Skin of body (tissue), 2 donors: Measurements from ENCODE around the gene PAX4. TPM values are rescaled to one million over a fixed set of nuclear protein-coding genes. Genes with fewer than 3 reads are reported as not detected.
"Not testable (repeated sequence)": the region's sequence is repeated elsewhere in the genome, so short reads cannot be mapped to it uniquely, and the experiment has no call there.

Experiments used
- DNase-seq: peaks from one replicate; lab custom pipeline; 2025; lab: John Stamatoyannopoulos, UW
- total RNA-seq: library from RNA; depleted of rRNA; stranded (reverse); fragments of >200 nt; gene quantifications from one replicate; pipeline ENCODE4 v1.2.3, GENCODE V29; 2014

The PAX4 gene
- total RNA-seq, 1 donor from 2014 or later: not detected

- DNase-seq: no peak
Measured at GRCh38 chr7:127586346-127586745, 31.6 kb downstream of the PAX4 start.

GRCh38 chr7:127585044-127585953 lies 32.6 kb downstream of the PAX4 start, which contains the start of gene GCC1:
TSS of gene GCC1 (minus strand) at chr7:127585596. CDS start at chr7:127585182, 414 bp downstream.
- peak; percentile 84 for DNase-seq

- no peak for DNase-seq
Measured at GRCh38 chr7:127584648-127585043, 33.3 kb downstream of the PAX4 start.

GRCh38 chr7:127582361-127582760 lies 35.6 kb downstream of the PAX4 start:
- DNase-seq: no peak

GRCh38 chr7:127581716-127582115 lies 36.2 kb downstream of the PAX4 start:
- DNase-seq: no peak

- no peak for DNase-seq
Measured at GRCh38 chr7:127580612-127581011, 37.3 kb downstream of the PAX4 start.

- DNase-seq: no peak
Measured at GRCh38 chr7:127578711-127579275, 39.1 kb downstream of the PAX4 start.

- no peak for DNase-seq
Measured at GRCh38 chr7:127578036-127578684, 39.8 kb downstream of the PAX4 start.

GRCh38 chr7:127571741-127572505 lies 46.0 kb downstream of the PAX4 start:
- no peak for DNase-seq

GRCh38 chr7:127568034-127568433 lies 49.9 kb downstream of the PAX4 start:
- not testable (repeated sequence) for DNase-seq

GRCh38 chr7:127566242-127566641 lies 51.7 kb downstream of the PAX4 start:
- no peak for DNase-seq

Other genes with a start within 250 kb of the PAX4 start
- gene ZNF800, start 225.4 kb downstream of the PAX4 start, total RNA-seq: 26.0 TPM
- 9.5 TPM for gene GCC1, start 32.5 kb downstream of the PAX4 start, total RNA-seq
- gene ARF5, start 29.7 kb downstream of the PAX4 start, total RNA-seq: 87.0 TPM
- gene FSCN3, start 24.4 kb downstream of the PAX4 start, total RNA-seq: 1.1 TPM
- gene SND1, start 34.1 kb upstream of the PAX4 start, total RNA-seq: 88.5 TPM